Caco-2 (cell line): ENCODE measurements around the gene CRYGC. TPM values are rescaled to one million over a fixed set of nuclear protein-coding genes. Genes with fewer than 3 reads are reported as not detected.

ENCODE experiments used
- BruUV-seq: library from RNA; stranded (reverse); fragments of 400-500 nt; replicated peaks from 2 replicates; lab custom pipeline; 2021; lab: Mats Ljungman, UMichigan
- CTCF ChIA-PET: fragments of 300-600 bp; sonication (Branson Sonifier 250); formaldehyde crosslinking; loops from one replicate; lab custom pipeline; 2022; ENCODE audit warnings: antibody characterized with exemption; lab: Charles Lee
- POLR2A ChIA-PET: fragments of 300-600 bp; sonication (Branson Sonifier 250); formaldehyde crosslinking; loops from one replicate; lab custom pipeline; 2022; ENCODE audit warnings: antibody characterized with exemption; lab: Charles Lee
- DNase-seq, 2 experiments: peaks; one replicate each; pipeline versions ENCODE4 v3.0.0 to v3.0.0-alpha.2; 2020 to 2022
- H3K27me3 ChIP-seq: replicated peaks from 2 replicates; pipeline ENCODE4 v1.6.0; 2011; ENCODE audit warnings: low read length; ENCODE audit not compliant: control insufficient read depth, insufficient read depth
- H3K36me3 ChIP-seq: 2 replicates; pipeline ENCODE4 v1.5.1; 2011; ENCODE audit warnings: low read length; ENCODE audit not compliant: control insufficient read depth, insufficient read depth
- H3K4me1 ChIP-seq: fragments of 250-450 bp; sonication (Bioruptor Pico); 2 replicates; pipeline ENCODE4 v1.5.1; 2020; ENCODE audit warnings: mild to moderate bottlenecking
- H3K4me3 ChIP-seq: 2 replicates; pipeline ENCODE4 v1.5.1; 2011; ENCODE audit warnings: low read depth, mild to moderate bottlenecking, control low read depth, low read length
- H3K9me3 ChIP-seq: fragments of 250-450 bp; sonication (Bioruptor Pico); 2 replicates; pipeline ENCODE4 v1.5.1; 2020; ENCODE audit warnings: mild to moderate bottlenecking, moderate library complexity
- H3K27ac Mint-ChIP-seq: one replicate; pipeline ENCODE4 v1.8.0; 2022; ENCODE audit warnings: mixed read lengths; ENCODE audit not compliant: unreplicated experiment
- H3K27me3 Mint-ChIP-seq: one replicate; pipeline ENCODE4 v1.8.0; 2022; ENCODE audit warnings: mixed read lengths; ENCODE audit not compliant: insufficient read depth, unreplicated experiment
- H3K36me3 Mint-ChIP-seq: one replicate; pipeline ENCODE4 v1.8.0; 2022; ENCODE audit warnings: mild to moderate bottlenecking, mixed read lengths; ENCODE audit not compliant: insufficient read depth, unreplicated experiment
- H3K4me1 Mint-ChIP-seq: one replicate; pipeline ENCODE4 v1.8.0; 2022; ENCODE audit warnings: low read depth, mixed read lengths; ENCODE audit not compliant: unreplicated experiment
- H3K4me3 Mint-ChIP-seq: one replicate; pipeline ENCODE4 v1.8.0; 2022; ENCODE audit warnings: mild to moderate bottlenecking, moderate library complexity, mixed read lengths; ENCODE audit not compliant: unreplicated experiment
- H3K9me3 Mint-ChIP-seq: one replicate; pipeline ENCODE4 v1.8.0; 2022; ENCODE audit warnings: mixed read lengths; ENCODE audit not compliant: unreplicated experiment
- intact Hi-C: fragments of 100-400 bp; cut with micrococcal nuclease; formaldehyde crosslinking; loops from one replicate; pipeline ENCODE4 v1.10.0; 2022; ENCODE audit not compliant: unreplicated experiment
- total RNA-seq: library from RNA; stranded (reverse); gene quantifications from 2 replicates; pipeline ENCODE4 v1.2.3, GENCODE V29; 2022
- TF ChIP-seq, protein P1 (sequence below), 2 experiments: fragments of 200-600 bp in 1 of 2; IDR thresholded peaks; 1 replicate in 1 of 2; 2 replicates in 1 of 2; pipeline versions ENCODE4 v1.5.1 to v1.8.0; 2011 to 2022; ENCODE audit warnings: antibody characterized with exemption in 1 of 2, control low read depth in 1 of 2, inconsistent platforms in 1 of 2, low read depth in 1 of 2, low read length in 1 of 2, mild to moderate bottlenecking in 1 of 2, moderate library complexity in 1 of 2; ENCODE audit not compliant: insufficient read depth in 1 of 2, severe bottlenecking in 1 of 2, unreplicated experiment in 1 of 2

The CRYGC gene
- total RNA-seq, 1 experiment from 2014 or later: not detected

DNA sequence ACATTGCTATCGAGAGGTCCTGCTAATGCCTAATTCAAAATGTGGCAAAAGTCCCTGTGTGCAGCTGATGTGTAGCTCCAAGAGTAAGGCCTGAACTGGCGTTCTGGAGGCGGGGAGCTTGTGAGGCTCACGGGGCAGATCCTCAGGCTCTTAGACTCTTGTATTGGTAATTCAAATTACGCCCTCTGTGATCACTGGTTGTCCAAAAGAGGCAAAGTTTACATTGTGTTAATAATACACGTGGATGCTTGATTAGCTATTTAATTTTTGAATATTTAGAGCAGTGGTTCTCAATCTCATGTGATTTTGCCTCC lies 46.2 kb upstream of the CRYGC start:
- Mint-ChIP-seq H3K4me1 (peaks cover 7% of the 10 kb centered on the region), H3K27ac (no peak overlapping the region), H3K27me3 (no peaks in the 10 kb centered on the region), H3K9me3 (no peaks in the 10 kb centered on the region), H3K36me3 (no peaks in the 10 kb centered on the region), H3K4me3 (no peak overlapping the region)
- intact Hi-C loops: loop anchor here (1.0 to 10.0 kb wide), 4 partner anchors 65 to 159 kb away; partner anchors contain the start of gene IDH1
- H3K36me3 ChIP-seq: no peaks in the 10 kb centered on the region
- TF ChIP-seq, protein P1, sequence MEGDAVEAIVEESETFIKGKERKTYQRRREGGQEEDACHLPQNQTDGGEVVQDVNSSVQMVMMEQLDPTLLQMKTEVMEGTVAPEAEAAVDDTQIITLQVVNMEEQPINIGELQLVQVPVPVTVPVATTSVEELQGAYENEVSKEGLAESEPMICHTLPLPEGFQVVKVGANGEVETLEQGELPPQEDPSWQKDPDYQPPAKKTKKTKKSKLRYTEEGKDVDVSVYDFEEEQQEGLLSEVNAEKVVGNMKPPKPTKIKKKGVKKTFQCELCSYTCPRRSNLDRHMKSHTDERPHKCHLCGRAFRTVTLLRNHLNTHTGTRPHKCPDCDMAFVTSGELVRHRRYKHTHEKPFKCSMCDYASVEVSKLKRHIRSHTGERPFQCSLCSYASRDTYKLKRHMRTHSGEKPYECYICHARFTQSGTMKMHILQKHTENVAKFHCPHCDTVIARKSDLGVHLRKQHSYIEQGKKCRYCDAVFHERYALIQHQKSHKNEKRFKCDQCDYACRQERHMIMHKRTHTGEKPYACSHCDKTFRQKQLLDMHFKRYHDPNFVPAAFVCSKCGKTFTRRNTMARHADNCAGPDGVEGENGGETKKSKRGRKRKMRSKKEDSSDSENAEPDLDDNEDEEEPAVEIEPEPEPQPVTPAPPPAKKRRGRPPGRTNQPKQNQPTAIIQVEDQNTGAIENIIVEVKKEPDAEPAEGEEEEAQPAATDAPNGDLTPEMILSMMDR (IDR thresholded peaks at IDR 0.05; ENCODE audit: insufficient read depth in 1 of 2, low read depth in 1 of 2, low read length in 1 of 2, severe bottlenecking in 1 of 2, unreplicated experiment in 1 of 2): no peak
- ChIA-PET POLR2A (no interaction called here), CTCF (interaction anchor here (1.0 to 2.8 kb wide), 8 partner anchors 33 to 79 kb away, joined by 3 to 27 read pairs (median 6); partner anchors contain the start of gene IDH1)
- peaks cover 16% of the 10 kb centered on the region for H3K4me1 ChIP-seq
- H3K9me3 ChIP-seq: no peaks in the 10 kb centered on the region
- H3K27me3 ChIP-seq: no peaks in the 10 kb centered on the region
- no peak overlapping the region for H3K4me3 ChIP-seq
- DNase-seq: no peak
- no TSS peak for BruUV-seq

DNA sequence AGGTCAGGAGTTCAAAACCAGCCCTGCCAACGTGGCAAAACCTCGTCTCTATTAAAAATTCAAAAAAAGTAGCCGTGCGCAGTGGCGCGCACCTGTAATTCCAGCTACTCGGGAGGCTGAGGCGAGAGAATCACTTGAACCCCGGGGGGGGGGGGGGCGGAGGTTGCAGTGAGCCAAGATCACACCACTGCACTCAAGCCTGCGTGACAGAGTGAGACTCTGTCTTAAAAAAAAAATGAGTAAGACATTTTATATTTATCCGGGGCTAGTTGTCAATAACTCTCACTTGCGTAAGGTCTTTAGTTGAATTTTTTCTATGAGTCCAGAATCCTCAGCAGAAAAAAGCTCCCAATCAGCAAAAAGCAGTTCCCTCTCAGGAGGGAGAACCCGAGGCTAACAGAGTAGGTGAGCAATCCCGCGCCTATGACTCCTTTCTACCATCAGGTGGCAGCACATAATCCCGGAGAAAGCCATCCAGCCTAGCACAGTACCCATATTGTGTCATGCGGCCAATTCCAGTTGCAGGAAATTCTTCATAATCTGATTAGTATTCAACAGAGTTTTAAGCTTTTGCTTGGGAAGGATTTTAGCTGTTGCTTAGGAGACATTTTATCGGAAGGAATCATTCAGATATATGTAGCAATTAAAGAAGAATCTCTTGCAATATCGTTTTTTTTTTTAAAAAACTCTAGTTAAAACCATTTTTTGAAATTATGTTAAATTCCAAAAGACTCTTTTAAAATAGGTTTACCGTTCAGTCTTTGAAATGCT lies 45.6 kb upstream of the CRYGC start:
- Histone ChIP-seq H3K36me3 (no peaks in the 10 kb centered on the region), H3K9me3 (no peaks in the 10 kb centered on the region), H3K27me3 (no peaks in the 10 kb centered on the region), H3K4me1 (peaks cover 16% of the 10 kb centered on the region), H3K4me3 (no peak overlapping the region)
- peaks cover 7% of the 10 kb centered on the region for H3K4me1 Mint-ChIP-seq
- H3K27me3 Mint-ChIP-seq: no peaks in the 10 kb centered on the region
- ChIA-PET POLR2A (no interaction called here), CTCF (interaction anchor here (0.6 to 2.8 kb wide), 11 partner anchors 26 to 354 kb away, joined by 3 to 27 read pairs (median 4); partner anchors contain the start of gene IDH1)
- H3K9me3 Mint-ChIP-seq: no peaks in the 10 kb centered on the region
- intact Hi-C loops: loop anchor here (1.0 to 10.0 kb wide), 4 partner anchors 66 to 160 kb away; partner anchors contain the start of gene IDH1
- no TSS peak for BruUV-seq
- H3K36me3 Mint-ChIP-seq: no peaks in the 10 kb centered on the region
- peak; percentile 82 to 85 for DNase-seq
- TF ChIP-seq, protein P1 (IDR thresholded peaks at IDR 0.05; ENCODE audit: insufficient read depth in 1 of 2, low read depth in 1 of 2, low read length in 1 of 2, severe bottlenecking in 1 of 2, unreplicated experiment in 1 of 2): peak; percentile 75 to 95
- H3K4me3 Mint-ChIP-seq: no peak overlapping the region
- no peak overlapping the region for H3K27ac Mint-ChIP-seq

DNA sequence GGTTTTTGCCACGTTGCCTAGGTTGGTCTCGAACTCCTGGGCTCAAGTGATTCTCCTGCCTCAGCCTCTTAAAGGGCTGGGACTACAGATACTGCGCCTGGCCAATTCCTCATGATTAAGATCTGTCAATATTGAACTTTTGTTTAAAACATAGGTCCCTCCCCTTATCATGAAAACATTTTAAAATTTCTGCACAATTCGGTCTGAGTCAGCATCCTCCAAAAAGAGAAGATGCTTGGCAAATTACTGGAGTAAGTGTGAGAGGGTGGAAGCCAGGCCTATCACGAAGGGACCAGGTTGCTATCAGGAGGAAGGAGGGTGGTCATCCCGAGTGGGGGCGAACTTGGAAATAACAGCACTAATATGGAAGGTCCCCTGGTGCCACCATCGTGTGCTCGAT lies 44.5 kb upstream of the CRYGC start:
- Mint-ChIP-seq H3K36me3 (no peaks in the 10 kb centered on the region), H3K4me1 (no peaks in the 10 kb centered on the region), H3K27ac (no peak overlapping the region), H3K4me3 (no peak overlapping the region), H3K9me3 (no peaks in the 10 kb centered on the region), H3K27me3 (no peaks in the 10 kb centered on the region)
- no peaks in the 10 kb centered on the region for H3K27me3 ChIP-seq
- no peak for DNase-seq
- ChIA-PET CTCF (interaction anchor here (0.7 to 2.8 kb wide), 2 partner anchors 27 to 80 kb away, joined by 3 to 27 read pairs; partner anchors contain the start of gene IDH1), POLR2A (no interaction called here)
- no TSS peak for BruUV-seq
- TF ChIP-seq, protein P1 (IDR thresholded peaks at IDR 0.05; ENCODE audit: insufficient read depth in 1 of 2, low read depth in 1 of 2, low read length in 1 of 2, severe bottlenecking in 1 of 2, unreplicated experiment in 1 of 2): no peak
- intact Hi-C loops: loop anchor here (2.0 to 10.0 kb wide), 2 partner anchors 67 to 161 kb away; no protein-coding TSS in a partner anchor
- no peaks in the 10 kb centered on the region for H3K36me3 ChIP-seq
- peaks cover 8% of the 10 kb centered on the region; the same call in 1 of the 2 replicates for H3K4me1 ChIP-seq
- H3K9me3 ChIP-seq: no peaks in the 10 kb centered on the region
- no peak overlapping the region for H3K4me3 ChIP-seq
